ENCODE measurements around the gene PCNX2. TPM values are rescaled to one million over a fixed set of nuclear protein-coding genes. Genes with fewer than 3 reads are reported as not detected.
"Not testable (repeated sequence)": the region's sequence is repeated elsewhere in the genome, so short reads cannot be mapped to it uniquely, and the experiment has no call there.

Gene PCNX2
- total RNA-seq, 2 experiments from 2014 or later: 21.8 to 23.2 TPM

DNA sequence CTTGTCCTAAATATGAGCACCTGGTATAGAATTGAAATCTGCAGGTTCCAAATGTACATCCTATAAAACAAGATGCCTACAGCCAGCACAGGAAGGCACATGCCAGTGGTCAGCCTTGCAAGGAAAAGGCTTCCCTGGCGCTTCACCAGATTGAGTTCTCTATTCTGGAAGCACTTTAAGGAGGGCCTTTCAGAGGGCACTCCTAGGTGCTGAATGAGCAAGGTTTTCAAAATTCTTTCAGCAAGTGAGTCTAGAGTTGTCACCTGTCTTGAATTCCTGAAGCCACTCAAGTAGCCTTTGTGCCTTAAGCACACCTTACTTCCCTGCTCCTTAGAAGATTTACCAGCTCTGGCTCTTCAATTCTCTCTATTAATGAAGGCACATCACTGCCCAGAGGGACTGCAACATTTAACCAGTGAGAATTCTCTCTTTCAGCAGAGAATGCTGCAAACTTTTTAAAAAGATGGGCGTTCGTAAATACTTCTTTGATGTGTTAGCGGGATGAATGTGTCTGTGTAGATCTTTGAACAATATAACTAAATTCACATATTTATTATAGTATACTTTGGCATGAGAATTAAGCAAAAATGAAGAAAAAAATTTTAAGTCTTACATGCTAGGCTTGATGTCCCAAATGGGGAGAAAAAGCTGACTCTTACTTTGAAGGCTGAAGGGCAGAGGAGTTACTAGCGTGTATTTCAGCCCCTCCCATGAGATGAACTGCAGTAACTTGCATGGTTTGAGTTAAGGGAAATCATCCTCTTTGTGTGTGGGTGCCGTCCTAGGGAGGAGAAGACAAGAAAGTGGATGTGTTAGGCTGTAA lies 183.1 kb downstream of the PCNX2 start:
- Mint-ChIP-seq H3K4me1 (peaks cover 23% of the 10 kb centered on the region), H3K27me3 (no peaks in the 10 kb centered on the region), H3K27ac (peak overlapping the region; percentile 67), H3K4me3 (no peak overlapping the region), H3K36me3 (ENCODE audit: low read depth) (peaks cover 23% of the 10 kb centered on the region), H3K9me3 (no peaks in the 10 kb centered on the region)
- no peak for DNase-seq
- ChIA-PET CTCF (no interaction called here), POLR2A (no interaction called here)

DNA sequence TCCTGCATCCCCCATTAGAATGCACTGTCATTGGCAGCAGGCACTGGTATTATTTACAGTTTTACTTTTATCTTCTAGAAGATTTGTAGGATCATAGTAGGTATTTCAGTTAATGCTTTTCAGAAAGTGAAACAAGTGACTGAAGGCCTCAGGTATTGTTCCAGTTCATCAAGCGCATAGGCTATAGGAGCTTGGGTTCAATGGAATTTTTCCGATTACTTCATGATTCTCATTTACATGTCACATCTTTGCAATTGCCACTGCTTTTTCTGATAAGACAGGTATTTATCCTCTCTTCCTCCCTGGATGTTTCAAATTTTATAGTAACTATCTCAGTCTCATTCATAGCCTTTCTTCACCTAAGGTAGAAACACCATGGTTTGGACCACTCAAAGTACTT lies 183.8 kb downstream of the PCNX2 start:
- CTCF ChIA-PET: no interaction called here

GRCh38 chr1:233109096-233109495 lies 186.4 kb downstream of the PCNX2 start:
- no peak for DNase-seq
- no peak overlapping the region for H3K27ac Mint-ChIP-seq
- no peaks in the 10 kb centered on the region for H3K9me3 Mint-ChIP-seq
- peaks cover 18% of the 10 kb centered on the region for H3K4me1 Mint-ChIP-seq
- H3K36me3 Mint-ChIP-seq (ENCODE audit: low read depth): peaks cover 17% of the 10 kb centered on the region
- ChIA-PET POLR2A (no interaction called here), CTCF (no interaction called here)
- H3K4me3 Mint-ChIP-seq: no peak overlapping the region
- H3K27me3 Mint-ChIP-seq: no peaks in the 10 kb centered on the region

More for the DNA sequence above, 183.8 kb downstream of the PCNX2 start:
- Mint-ChIP-seq H3K27ac (no peak overlapping the region), H3K4me1 (peaks cover 23% of the 10 kb centered on the region), H3K4me3 (no peak overlapping the region), H3K27me3 (no peaks in the 10 kb centered on the region), H3K9me3 (no peaks in the 10 kb centered on the region), H3K36me3 (ENCODE audit: low read depth) (peaks cover 21% of the 10 kb centered on the region)
- no peak for DNase-seq
- POLR2A ChIA-PET: no interaction called here

DNA sequence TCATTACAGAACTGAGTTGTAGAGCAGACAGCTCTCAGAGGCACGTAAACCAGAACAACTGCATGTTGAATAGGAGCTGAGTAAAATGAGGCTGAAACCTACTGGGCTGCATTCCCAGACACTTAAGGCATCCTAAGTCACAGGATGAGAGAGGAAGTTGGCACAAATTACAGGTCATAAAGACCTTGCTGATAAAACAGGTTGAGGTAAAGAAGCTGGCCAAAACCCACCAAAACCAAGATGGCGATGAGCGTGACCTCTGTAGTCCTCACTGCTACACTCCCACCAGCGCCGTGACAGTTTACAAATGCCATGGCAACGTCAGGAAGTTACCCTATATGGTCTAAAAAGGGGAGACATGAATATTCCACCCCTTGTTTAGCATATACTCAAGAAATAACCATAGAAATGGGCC lies 187.8 kb downstream of the PCNX2 start:
- H3K9me3 Mint-ChIP-seq, CTCF ChIA-PET, H3K27me3 Mint-ChIP-seq, POLR2A ChIA-PET, H3K4me1 Mint-ChIP-seq, H3K27ac Mint-ChIP-seq, DNase-seq, H3K4me3 Mint-ChIP-seq: not testable (repeated sequence)
- peaks cover 25% of the 10 kb centered on the region for H3K36me3 Mint-ChIP-seq (ENCODE audit: low read depth)

DNA sequence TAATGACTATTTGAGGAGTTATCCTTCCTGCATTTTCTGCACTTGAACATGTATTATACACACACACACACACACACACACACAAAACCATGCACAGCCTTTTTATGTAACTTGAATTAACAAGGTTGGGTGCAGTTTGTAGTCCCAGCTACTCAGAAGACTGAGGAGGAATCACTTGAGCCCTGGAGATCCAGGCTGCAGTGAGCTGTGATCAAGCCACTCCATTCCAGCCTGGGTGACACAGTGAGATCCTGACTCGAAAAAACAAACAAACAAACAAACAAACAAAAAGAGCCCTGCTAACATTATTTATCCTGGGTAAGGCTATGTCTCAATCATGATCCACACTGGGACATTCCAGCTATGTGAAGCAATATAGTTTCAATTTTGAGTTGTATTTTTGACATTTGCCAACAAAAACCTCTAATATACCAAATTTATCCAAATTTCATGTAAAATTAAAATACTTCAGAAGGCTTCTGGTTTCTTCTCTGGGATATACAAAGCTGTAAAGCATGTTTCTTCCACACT lies 188.3 kb downstream of the PCNX2 start:
- H3K4me3 Mint-ChIP-seq: no peak overlapping the region
- H3K27ac Mint-ChIP-seq: no peak overlapping the region
- peaks cover 6% of the 10 kb centered on the region for H3K4me1 Mint-ChIP-seq
- CTCF ChIA-PET: no interaction called here
- H3K9me3 Mint-ChIP-seq: peaks cover 6% of the 10 kb centered on the region
- H3K27me3 Mint-ChIP-seq: no peaks in the 10 kb centered on the region
- peaks cover 26% of the 10 kb centered on the region for H3K36me3 Mint-ChIP-seq (ENCODE audit: low read depth)
- DNase-seq: no peak
- POLR2A ChIA-PET: no interaction called here

GRCh38 chr1:233105225-233105624 lies 190.3 kb downstream of the PCNX2 start:
- Mint-ChIP-seq H3K27me3 (no peaks in the 10 kb centered on the region), H3K4me1 (peaks cover 7% of the 10 kb centered on the region)

DNA sequence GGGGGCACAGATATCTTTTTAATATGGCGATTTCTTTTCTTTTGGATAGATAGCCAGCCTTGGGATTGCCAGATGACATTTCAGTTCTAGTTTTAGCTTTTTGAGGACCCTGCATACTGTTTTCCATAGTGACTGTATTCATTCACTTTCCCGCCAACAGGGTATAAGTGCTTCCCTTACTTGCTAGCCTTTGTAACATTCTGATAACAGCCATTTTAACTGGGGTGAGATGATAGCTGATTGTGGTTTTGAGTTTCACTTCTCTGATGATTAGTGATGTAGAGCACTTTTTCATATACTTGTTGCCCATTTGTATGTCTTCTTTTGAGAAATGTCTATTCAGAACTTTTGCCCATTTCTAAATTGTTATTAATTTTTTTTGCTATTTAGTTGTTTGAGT lies 193.2 kb downstream of the PCNX2 start:
- DNase-seq: no peak
- Mint-ChIP-seq H3K4me1 (peaks cover 17% of the 10 kb centered on the region), H3K27ac (no peak overlapping the region), H3K27me3 (no peaks in the 10 kb centered on the region), H3K4me3 (no peak overlapping the region), H3K9me3 (peaks cover 6% of the 10 kb centered on the region), H3K36me3 (ENCODE audit: low read depth) (peaks cover 16% of the 10 kb centered on the region)
- ChIA-PET CTCF (no interaction called here), POLR2A (no interaction called here)

More at GRCh38 chr1:233105225-233105624, 190.3 kb downstream of the PCNX2 start:
- DNase-seq: no peak
- peaks cover 6% of the 10 kb centered on the region for H3K9me3 Mint-ChIP-seq
- peaks cover 23% of the 10 kb centered on the region for H3K36me3 Mint-ChIP-seq (ENCODE audit: low read depth)
- ChIA-PET CTCF (no interaction called here), POLR2A (no interaction called here)
- H3K4me3 Mint-ChIP-seq: no peak overlapping the region
- no peak overlapping the region for H3K27ac Mint-ChIP-seq

DNA sequence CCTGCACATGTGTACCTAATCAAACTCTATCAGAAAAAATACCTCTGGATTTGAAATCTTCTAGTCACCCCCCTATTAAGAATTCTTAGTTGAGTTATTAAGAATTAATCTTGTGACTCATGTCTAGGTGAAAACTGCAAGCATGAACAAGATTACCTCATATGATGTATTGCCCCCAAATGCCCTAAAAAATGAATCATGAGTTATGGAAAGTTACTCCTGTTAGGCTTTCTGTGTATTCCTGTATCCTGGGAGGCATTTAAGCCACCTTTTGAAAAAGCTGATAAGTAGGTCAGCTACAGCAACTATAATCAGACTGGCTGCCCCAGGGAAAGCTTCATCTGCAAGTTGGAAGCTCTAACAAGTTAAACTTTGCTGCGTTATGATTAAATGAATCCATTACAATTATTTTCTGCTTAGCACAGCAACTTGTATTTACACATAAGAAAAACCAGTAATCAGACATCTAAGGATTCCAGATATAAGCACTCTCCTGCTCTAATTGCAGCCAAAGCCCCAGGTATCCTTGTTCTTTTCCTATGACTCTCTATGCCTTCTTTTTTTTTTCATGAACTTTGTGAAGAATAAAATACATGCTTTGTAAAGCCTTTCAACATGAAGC lies 197.5 kb downstream of the PCNX2 start:
- Mint-ChIP-seq H3K27ac (no peak overlapping the region), H3K27me3 (no peaks in the 10 kb centered on the region), H3K9me3 (no peaks in the 10 kb centered on the region), H3K36me3 (ENCODE audit: low read depth) (peaks cover 17% of the 10 kb centered on the region), H3K4me1 (peaks cover 22% of the 10 kb centered on the region), H3K4me3 (no peak overlapping the region)
- CTCF ChIA-PET: no interaction called here
- POLR2A ChIA-PET: no interaction called here
- DNase-seq: no peak

- Mint-ChIP-seq H3K4me3 (no peak overlapping the region), H3K36me3 (ENCODE audit: low read depth) (peaks cover 14% of the 10 kb centered on the region), H3K9me3 (no peaks in the 10 kb centered on the region), H3K27me3 (no peaks in the 10 kb centered on the region), H3K27ac (no peak overlapping the region), H3K4me1 (peaks cover 19% of the 10 kb centered on the region)
- CTCF ChIA-PET: no interaction called here
- DNase-seq: no peak
- POLR2A ChIA-PET: no interaction called here
Observed at GRCh38 chr1:233097546-233097945, 198.0 kb downstream of the PCNX2 start.

- Mint-ChIP-seq H3K9me3 (no peaks in the 10 kb centered on the region), H3K36me3 (ENCODE audit: low read depth) (peaks cover 17% of the 10 kb centered on the region), H3K27ac (no peak overlapping the region), H3K4me1 (peaks cover 18% of the 10 kb centered on the region), H3K27me3 (no peaks in the 10 kb centered on the region), H3K4me3 (no peak overlapping the region)
- ChIA-PET POLR2A (no interaction called here), CTCF (no interaction called here)
- no peak for DNase-seq
Observed at GRCh38 chr1:233094691-233095090, 200.8 kb downstream of the PCNX2 start.

- H3K4me3 Mint-ChIP-seq: no peak overlapping the region
- H3K9me3 Mint-ChIP-seq: no peaks in the 10 kb centered on the region
- ChIA-PET CTCF (no interaction called here), POLR2A (no interaction called here)
- no peak overlapping the region for H3K27ac Mint-ChIP-seq
- H3K27me3 Mint-ChIP-seq: no peaks in the 10 kb centered on the region
- no peak for DNase-seq
- H3K36me3 Mint-ChIP-seq (ENCODE audit: low read depth): peaks cover 19% of the 10 kb centered on the region
- peaks cover 18% of the 10 kb centered on the region for H3K4me1 Mint-ChIP-seq
Observed at GRCh38 chr1:233094269-233094668, 201.3 kb downstream of the PCNX2 start.

DNA sequence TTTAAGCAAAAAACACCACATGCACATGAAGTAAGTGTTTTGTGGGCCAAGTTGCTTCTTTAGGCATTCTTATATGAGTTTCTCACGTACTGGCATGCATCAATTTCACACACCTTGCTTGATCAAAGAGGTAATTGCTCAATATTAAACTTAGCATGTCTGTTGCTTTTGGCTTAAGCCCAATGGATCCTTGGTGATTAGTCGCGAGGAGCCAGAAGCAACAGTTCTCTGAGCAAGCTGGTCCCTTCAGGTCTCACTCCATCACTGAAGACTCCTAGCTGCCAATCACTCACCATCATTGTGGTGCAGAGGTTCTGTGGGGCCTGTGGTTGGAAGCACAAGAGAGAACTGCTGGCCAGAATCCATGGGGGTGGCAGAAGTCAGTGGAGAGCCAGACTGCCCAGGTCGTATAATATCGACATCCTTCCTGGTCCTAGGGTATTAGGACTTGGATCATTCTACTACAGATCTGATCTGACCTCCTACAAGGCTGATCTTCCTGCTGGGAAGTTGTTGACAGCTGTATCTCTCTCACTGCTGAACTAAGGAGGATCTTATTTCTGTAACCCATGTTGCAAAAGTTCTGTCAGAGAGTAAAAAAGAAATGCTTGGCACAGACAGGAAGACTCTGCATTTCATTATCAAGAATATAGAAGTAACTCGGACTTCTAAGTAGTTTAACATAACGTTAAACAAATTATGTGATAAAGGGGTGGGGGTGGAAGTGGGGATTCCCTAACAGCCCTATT lies 204.6 kb downstream of the PCNX2 start:
- no peak overlapping the region for H3K27ac Mint-ChIP-seq
- H3K9me3 Mint-ChIP-seq: no peaks in the 10 kb centered on the region
- CTCF ChIA-PET: interaction anchor here (0.7 kb wide), 1 partner anchor 77 kb away, joined by 4 read pairs; no protein-coding TSS in a partner anchor
- H3K27me3 Mint-ChIP-seq: no peaks in the 10 kb centered on the region
- peaks cover 3% of the 10 kb centered on the region for H3K4me1 Mint-ChIP-seq
- no peak for DNase-seq
- H3K4me3 Mint-ChIP-seq: no peak overlapping the region
- H3K36me3 Mint-ChIP-seq (ENCODE audit: low read depth): peaks cover 24% of the 10 kb centered on the region
- POLR2A ChIA-PET: no interaction called here

DNA sequence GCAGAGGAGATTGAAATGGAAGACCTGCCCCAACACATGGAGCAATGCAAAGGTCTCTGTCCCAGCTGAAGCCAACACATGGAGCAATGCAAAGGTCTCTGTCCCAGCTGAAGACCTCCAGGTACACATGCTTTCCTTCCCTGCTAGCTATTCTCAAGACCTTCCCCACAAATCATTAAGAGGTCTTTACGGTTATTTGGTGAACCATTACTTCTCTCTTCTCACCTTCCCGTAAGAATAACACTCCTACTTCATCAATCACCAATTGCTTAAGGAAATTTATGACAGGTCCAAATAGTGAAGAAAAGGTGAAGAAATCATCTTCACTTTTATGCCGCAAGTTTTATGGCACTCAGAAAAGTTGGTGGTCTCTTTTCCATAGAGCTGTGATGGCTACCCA lies 206.3 kb downstream of the PCNX2 start:
- peaks cover 3% of the 10 kb centered on the region for H3K4me1 Mint-ChIP-seq
- no peaks in the 10 kb centered on the region for H3K9me3 Mint-ChIP-seq
- POLR2A ChIA-PET: no interaction called here
- CTCF ChIA-PET: no interaction called here
- no peak overlapping the region for H3K4me3 Mint-ChIP-seq
- H3K27ac Mint-ChIP-seq: no peak overlapping the region
- no peaks in the 10 kb centered on the region for H3K27me3 Mint-ChIP-seq
- no peak for DNase-seq
- peaks cover 24% of the 10 kb centered on the region for H3K36me3 Mint-ChIP-seq (ENCODE audit: low read depth)
